Measurements from ENCODE around the gene FOXP2. TPM values are rescaled to one million over a fixed set of nuclear protein-coding genes. Genes with fewer than 3 reads are reported as not detected.

FOXP2 gene
- total and polyA plus RNA-seq, 10 of the 15 experiments (the other 5 are each of a cell fraction or from before 2014, with no cell fraction given) = 0.99 to 2.5 (median 1.8) TPM

- H3K4me3 ChIP-seq = no peak overlapping the region
- no peak for DNase-seq (ENCODE audit: low read depth, low spot score)
- no peaks in the 10 kb centered on the region for H3K79me2 ChIP-seq (ENCODE audit: control insufficient read depth, insufficient read depth, low read length)
- no peak overlapping the region for H3K27ac ChIP-seq (ENCODE audit: control insufficient read depth, insufficient read depth)
- ChIA-PET POLR2A (no interaction called here), RAD21 (ENCODE audit: unreplicated experiment) (no interaction called here), SMC1A (ENCODE audit: uncharacterized antibody, unreplicated experiment) (no interaction called here), CTCF (no interaction called here)
- no peaks in the 10 kb centered on the region for H3K27me3 ChIP-seq (replicated peaks in 1 of 2; ENCODE audit: control insufficient read depth in 2 of 2, insufficient read depth in 2 of 2, low read length in 1 of 2)
- H3K4me1 ChIP-seq (ENCODE audit: control insufficient read depth, insufficient read depth, low read length) = no peaks in the 10 kb centered on the region
- no peaks in the 10 kb centered on the region for H3K9me3 ChIP-seq (replicated peaks; ENCODE audit: control insufficient read depth, insufficient read depth, low read length)
- no peak overlapping the region for H3K9ac ChIP-seq (ENCODE audit: control insufficient read depth, insufficient read depth, low read length)
- no peak overlapping the region for H2AFZ ChIP-seq (ENCODE audit: control insufficient read depth, low read depth, low read length)
- in situ Hi-C loops (cut with MboI) = no loop called here
- ATAC-seq = no peak; the same call in 1 of the 3 replicates
- FAIRE-seq = no peak
- H3K36me3 ChIP-seq (ENCODE audit: control insufficient read depth in 2 of 2, insufficient read depth in 2 of 2, low read length in 1 of 2) = no peaks in the 10 kb centered on the region
- no peak for TF ChIP-seq ZNF384 (IDR thresholded peaks at IDR 0.05; ENCODE audit: borderline replicate concordance, low read depth, low read length)
- no peak for TF ChIP-seq RELA (IDR thresholded peaks at IDR 0.05; ENCODE audit: borderline replicate concordance, partially characterized antibody)
- TF ChIP-seq, protein P1, sequence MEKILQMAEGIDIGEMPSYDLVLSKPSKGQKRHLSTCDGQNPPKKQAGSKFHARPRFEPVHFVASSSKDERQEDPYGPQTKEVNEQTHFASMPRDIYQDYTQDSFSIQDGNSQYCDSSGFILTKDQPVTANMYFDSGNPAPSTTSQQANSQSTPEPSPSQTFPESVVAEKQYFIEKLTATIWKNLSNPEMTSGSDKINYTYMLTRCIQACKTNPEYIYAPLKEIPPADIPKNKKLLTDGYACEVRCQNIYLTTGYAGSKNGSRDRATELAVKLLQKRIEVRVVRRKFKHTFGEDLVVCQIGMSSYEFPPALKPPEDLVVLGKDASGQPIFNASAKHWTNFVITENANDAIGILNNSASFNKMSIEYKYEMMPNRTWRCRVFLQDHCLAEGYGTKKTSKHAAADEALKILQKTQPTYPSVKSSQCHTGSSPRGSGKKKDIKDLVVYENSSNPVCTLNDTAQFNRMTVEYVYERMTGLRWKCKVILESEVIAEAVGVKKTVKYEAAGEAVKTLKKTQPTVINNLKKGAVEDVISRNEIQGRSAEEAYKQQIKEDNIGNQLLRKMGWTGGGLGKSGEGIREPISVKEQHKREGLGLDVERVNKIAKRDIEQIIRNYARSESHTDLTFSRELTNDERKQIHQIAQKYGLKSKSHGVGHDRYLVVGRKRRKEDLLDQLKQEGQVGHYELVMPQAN (conservative IDR thresholded peaks at IDR 0.05) = no peak
- no peak for TF ChIP-seq PAX5 (IDR thresholded peaks at IDR 0.05; ENCODE audit: borderline replicate concordance, low read depth, low read length)
- no peak for TF ChIP-seq EED (IDR thresholded peaks at IDR 0.05; ENCODE audit: low read depth)
- TF ChIP-seq, protein P2, sequence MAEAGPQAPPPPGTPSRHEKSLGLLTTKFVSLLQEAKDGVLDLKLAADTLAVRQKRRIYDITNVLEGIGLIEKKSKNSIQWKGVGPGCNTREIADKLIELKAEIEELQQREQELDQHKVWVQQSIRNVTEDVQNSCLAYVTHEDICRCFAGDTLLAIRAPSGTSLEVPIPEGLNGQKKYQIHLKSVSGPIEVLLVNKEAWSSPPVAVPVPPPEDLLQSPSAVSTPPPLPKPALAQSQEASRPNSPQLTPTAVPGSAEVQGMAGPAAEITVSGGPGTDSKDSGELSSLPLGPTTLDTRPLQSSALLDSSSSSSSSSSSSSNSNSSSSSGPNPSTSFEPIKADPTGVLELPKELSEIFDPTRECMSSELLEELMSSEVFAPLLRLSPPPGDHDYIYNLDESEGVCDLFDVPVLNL (IDR thresholded peaks at IDR 0.05; ENCODE audit: low read depth, low read length) = no peak
- TF ChIP-seq CHD4 (IDR thresholded peaks at IDR 0.05) = no peak
- TF ChIP-seq FOXM1 (IDR thresholded peaks at IDR 0.05; ENCODE audit: low read depth, low read length) = no peak
- no peak for TF ChIP-seq NR2C1 (IDR thresholded peaks at IDR 0.05)
- TF ChIP-seq NFIC (IDR thresholded peaks at IDR 0.05; ENCODE audit: low read depth, low read length) = no peak
- no peak for TF ChIP-seq ETV6 (conservative IDR thresholded peaks at IDR 0.05 in 1 of 2, IDR thresholded peaks at IDR 0.05 in 1 of 2; ENCODE audit: borderline replicate concordance in 1 of 2, low read depth in 1 of 2)
- no peak for TF ChIP-seq KDM1A (IDR thresholded peaks at IDR 0.05; ENCODE audit: borderline replicate concordance)
- BruUV-seq (replicated peaks) = no TSS peak
- intact Hi-C loops (cut with micrococcal nuclease; ENCODE audit: unreplicated experiment) = no loop called here
- 2% methylated on average over 2 of the region's 2 CpGs for WGBS (ENCODE audit: insufficient coverage, insufficient replicate concordance, low lambda C conversion rate, missing lambda C conversion rate)
- H4K20me1 ChIP-seq (ENCODE audit: control insufficient read depth, insufficient read depth) = no peaks in the 10 kb centered on the region
- no peak overlapping the region for H3K4me2 ChIP-seq (ENCODE audit: control insufficient read depth, insufficient read depth)
Measured at GRCh38 chr7:114444196-114444595, 29.6 kb downstream of the FOXP2 start.

Data from GM12878 (cell line).